ENCODE data around the gene CSGALNACT2. TPM values are rescaled to one million over a fixed set of nuclear protein-coding genes. Genes with fewer than 3 reads are reported as not detected.

CSGALNACT2 gene
- total and polyA plus RNA-seq, 9 of the 15 experiments (the other 6 are each of a cell fraction or from before 2014, with no cell fraction given): 1.4 to 7.3 (median 3.5) TPM

GRCh38 chr10:43117777-43118583, 20.3 kb upstream of the CSGALNACT2 start:
- Histone ChIP-seq H3K9me3 (replicated peaks; ENCODE audit: control insufficient read depth, insufficient read depth, low read depth, low read length) (no peaks in the 10 kb centered on the region), H4K20me1 (replicated peaks; ENCODE audit: control insufficient read depth, insufficient read depth, low read length) (peaks cover 8% of the 10 kb centered on the region), H3K4me1 (replicated peaks in 1 of 2; ENCODE audit: control insufficient read depth in 2 of 2, insufficient read depth in 2 of 2, low read length in 2 of 2) (peaks cover 0 to 21% of the 10 kb centered on the region in 2 experiments; a peak in 1 of 5 replicates), H3K4me2 (ENCODE audit: insufficient read depth, low read length) (no peak overlapping the region), H3K36me3 (ENCODE audit: control insufficient read depth, insufficient read depth, low read length) (no peaks in the 10 kb centered on the region), H3K27ac (ENCODE audit: extremely low read depth, low read depth, low read length) (no peak overlapping the region), H3K9ac (ENCODE audit: insufficient read depth in 1 of 2, low read depth in 2 of 2, low read length in 2 of 2) (no peak overlapping the region), H2AFZ (ENCODE audit: low read depth, low read length) (no peak overlapping the region), H3K27me3 (ENCODE audit: control insufficient read depth in 2 of 2, insufficient read depth in 2 of 2, low read length in 2 of 2) (peaks cover 16 to 91% of the 10 kb centered on the region in 2 experiments; a peak in 4 of 5 replicates), H3K9me1 (ENCODE audit: control insufficient read depth, insufficient read depth, low read length) (no peaks in the 10 kb centered on the region), H3K4me3 (no peak overlapping the region), H3K79me2 (ENCODE audit: control insufficient read depth, insufficient read depth, low read length) (no peaks in the 10 kb centered on the region)
- no peak for ATAC-seq
- CTCF ChIA-PET (ENCODE audit: low intra/inter-chr PET ratio): no interaction called here
- DNase-seq (ENCODE audit: extremely low read depth in 1 of 4, low spot score in 3 of 4): no peak
- intact Hi-C loops (cut with micrococcal nuclease) (no loop called here), in situ Hi-C loops (cut with MboI) (no loop called here)
- no TSS peak for BruUV-seq (replicated peaks)
- no peak for FAIRE-seq
- TF ChIP-seq ZNF263 (CRISPR knock-in tag; IDR thresholded peaks at IDR 0.05; ENCODE audit: borderline replicate concordance) (no peak), HOMEZ (CRISPR knock-in tag; IDR thresholded peaks at IDR 0.05) (no peak), BCOR (IDR thresholded peaks at IDR 0.05) (no peak), IRF9 (tag; IDR thresholded peaks at IDR 0.05) (no peak), ZNF408 (CRISPR knock-in tag; IDR thresholded peaks at IDR 0.05; ENCODE audit: low read depth) (no peak), ZSCAN29 (IDR thresholded peaks at IDR 0.05) (no peak), NCOA4 (IDR thresholded peaks at IDR 0.05; ENCODE audit: partially characterized antibody) (no peak), POLR2AphosphoS5 (IDR thresholded peaks at IDR 0.05; ENCODE audit: control insufficient read depth, insufficient read depth, low read depth, low read length) (no peak)
- POLR2A ChIA-PET: interaction anchor here (0.7 to 0.8 kb wide), 2 partner anchors 13 to 77 kb away, joined by 3 read pairs; no protein-coding TSS in a partner anchor
- WGBS (ENCODE audit: insufficient coverage, low coverage, missing lambda C conversion rate): 3% methylated on average over 18 of the region's 18 CpGs
